Measurements from ENCODE around the gene DNM3. TPM values are rescaled to one million over a fixed set of nuclear protein-coding genes. Genes with fewer than 3 reads are reported as not detected.

The DNM3 gene
- total and polyA plus RNA-seq, 2 of the 8 experiments (the other 6 are each of a cell fraction or from before 2014, with no cell fraction given): 2.0 to 8.5 TPM

DNA sequence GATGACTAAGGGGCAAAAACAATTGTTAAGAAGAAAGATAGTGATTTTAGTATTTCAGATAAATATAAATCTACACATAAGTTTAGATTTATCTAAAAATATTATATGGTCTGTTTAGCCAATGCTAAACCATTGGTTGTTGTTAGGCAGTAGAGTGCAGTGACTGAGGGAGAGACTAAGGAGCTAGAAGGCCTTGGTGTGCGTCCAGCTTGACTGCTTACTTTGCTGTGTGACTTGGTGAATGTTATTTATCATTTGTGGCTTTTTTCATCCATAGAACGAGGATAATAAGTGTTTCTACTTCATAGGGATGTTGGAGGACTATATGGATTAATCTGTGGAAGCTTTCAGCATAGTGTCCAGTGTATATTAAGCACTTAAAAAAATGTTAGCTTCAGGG lies 314.5 kb downstream of the DNM3 start:
- Histone ChIP-seq H3K4me3 (ENCODE audit: extremely low read depth in 1 of 4, insufficient read depth in 2 of 4, low read depth in 3 of 4, low read length in 4 of 4) (no peak overlapping the region), H2AK5ac (ENCODE audit: low read depth, low read length) (no peak overlapping the region), H3K18ac (ENCODE audit: extremely low read depth, low read length) (no peak overlapping the region), H3K4me2 (ENCODE audit: insufficient read depth in 1 of 2, low read depth in 2 of 2, low read length in 2 of 2) (no peak overlapping the region), H3K14ac (ENCODE audit: insufficient read length) (no peak overlapping the region), H2BK15ac (ENCODE audit: low read length) (no peak overlapping the region), H3K23ac (ENCODE audit: insufficient read length) (no peak overlapping the region), H3K9me3 (ENCODE audit: insufficient read depth in 2 of 2, low read depth in 1 of 2, low read length in 1 of 2) (no peaks in the 10 kb centered on the region), H2BK120ac (replicated peaks; ENCODE audit: low read depth, low read length) (no peak overlapping the region), H4K91ac (replicated peaks; ENCODE audit: insufficient read length, low read length) (no peak overlapping the region), H4K5ac (ENCODE audit: insufficient read length, low read depth, low read length) (no peak overlapping the region), H3K27me3 (replicated peaks in 1 of 4; ENCODE audit: control insufficient read depth in 3 of 4, extremely low read depth in 1 of 4, insufficient read depth in 3 of 4, low read length in 3 of 4) (no peaks in the 10 kb centered on the region), H2BK20ac (ENCODE audit: low read length) (no peak overlapping the region), H3K9ac (replicated peaks in 1 of 4; ENCODE audit: extremely low read depth in 1 of 4, low read depth in 3 of 4, low read length in 3 of 4) (no peak overlapping the region), H3K27ac (ENCODE audit: low read depth, low read length) (no peak overlapping the region), H3K79me1 (ENCODE audit: low read depth, low read length) (no peaks in the 10 kb centered on the region), H3K79me2 (ENCODE audit: control insufficient read depth in 1 of 2, insufficient read depth in 2 of 2, low read length in 2 of 2) (no peaks in the 10 kb centered on the region), H2AFZ (ENCODE audit: low read length) (no peak overlapping the region), H3K56ac (replicated peaks; ENCODE audit: insufficient read length, low read depth, low read length) (no peak overlapping the region), H2BK12ac (ENCODE audit: low read depth, low read length) (no peak overlapping the region), H2BK5ac (ENCODE audit: low read depth, low read length) (no peak overlapping the region), H3K23me2 (ENCODE audit: low read depth, low read length) (peaks cover 2% of the 10 kb centered on the region; the same call in 1 of the 2 replicates), H3K4ac (replicated peaks; ENCODE audit: insufficient read length, low read depth, low read length) (no peak overlapping the region), H3K4me1 (replicated peaks in 1 of 4; ENCODE audit: control insufficient read depth in 3 of 4, insufficient read depth in 4 of 4, low read length in 3 of 4) (no peaks in the 10 kb centered on the region), H3K36me3 (ENCODE audit: control insufficient read depth in 2 of 4, insufficient read depth in 4 of 4, low read length in 3 of 4) (no peaks in the 10 kb centered on the region), H4K8ac (ENCODE audit: extremely low read depth, insufficient read depth, low read length) (no peak overlapping the region), H4K20me1 (replicated peaks in 1 of 2; ENCODE audit: control insufficient read depth in 1 of 2, insufficient read depth in 2 of 2, low read length in 2 of 2) (no peaks in the 10 kb centered on the region)
- no peak for DNase-seq (ENCODE audit: low read depth in 1 of 2, low spot score in 2 of 2)
- WGBS, 2 experiments (ENCODE audit: extremely low coverage in 1 of 2, insufficient coverage in 1 of 2, insufficient read length in 1 of 2, insufficient replicate concordance in 2 of 2, low coverage in 1 of 2, low lambda C conversion rate in 2 of 2, missing lambda C conversion rate in 1 of 2): 86% methylated on average over 2 of the region's 2 CpGs; no CpG with 5 or more reads in 1 of the 2 experiments
- ChIA-PET POLR2A (ENCODE audit: partially characterized antibody) (no interaction called here), CTCF (ENCODE audit: partially characterized antibody) (interaction anchor here (1.1 kb wide), 1 partner anchor 65 kb away, joined by 3 read pairs; no protein-coding TSS in a partner anchor)
- FAIRE-seq: no peak
- TF ChIP-seq SP1 (IDR thresholded peaks at IDR 0.05; ENCODE audit: low read depth, low read length) (no peak), RXRA (IDR thresholded peaks at IDR 0.05; ENCODE audit: insufficient read depth, low read depth, low read length) (no peak), POU5F1 (IDR thresholded peaks at IDR 0.05; ENCODE audit: low read depth, low read length) (no peak), EGR1 (IDR thresholded peaks at IDR 0.05; ENCODE audit: borderline replicate concordance, low read depth, low read length) (no peak), YY1 (IDR thresholded peaks at IDR 0.05; ENCODE audit: low read depth, low read length) (no peak), ZNF274 (IDR thresholded peaks at IDR 0.05; ENCODE audit: borderline replicate concordance, extremely low read depth, low read length) (no peak), BRCA1 (IDR thresholded peaks at IDR 0.05; ENCODE audit: low read depth, low read length) (no peak), SIX5 (IDR thresholded peaks at IDR 0.05; ENCODE audit: low read depth, low read length) (no peak), CHD1 (IDR thresholded peaks at IDR 0.05; ENCODE audit: low read depth, low read length) (no peak), POLR2AphosphoS5 (IDR thresholded peaks at IDR 0.05; ENCODE audit: low read depth, low read length) (no peak), ASH2L (IDR thresholded peaks at IDR 0.05; ENCODE audit: low read length) (no peak), NANOG (IDR thresholded peaks at IDR 0.05; ENCODE audit: insufficient read depth, low read depth, low read length, poor library complexity, severe bottlenecking) (no peak)
- TF ChIP-seq, protein P1, sequence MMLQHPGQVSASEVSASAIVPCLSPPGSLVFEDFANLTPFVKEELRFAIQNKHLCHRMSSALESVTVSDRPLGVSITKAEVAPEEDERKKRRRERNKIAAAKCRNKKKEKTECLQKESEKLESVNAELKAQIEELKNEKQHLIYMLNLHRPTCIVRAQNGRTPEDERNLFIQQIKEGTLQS (IDR thresholded peaks at IDR 0.05; ENCODE audit: insufficient read depth, low read depth, low read length): no peak
- TF ChIP-seq, protein P2, sequence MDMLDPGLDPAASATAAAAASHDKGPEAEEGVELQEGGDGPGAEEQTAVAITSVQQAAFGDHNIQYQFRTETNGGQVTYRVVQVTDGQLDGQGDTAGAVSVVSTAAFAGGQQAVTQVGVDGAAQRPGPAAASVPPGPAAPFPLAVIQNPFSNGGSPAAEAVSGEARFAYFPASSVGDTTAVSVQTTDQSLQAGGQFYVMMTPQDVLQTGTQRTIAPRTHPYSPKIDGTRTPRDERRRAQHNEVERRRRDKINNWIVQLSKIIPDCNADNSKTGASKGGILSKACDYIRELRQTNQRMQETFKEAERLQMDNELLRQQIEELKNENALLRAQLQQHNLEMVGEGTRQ (IDR thresholded peaks at IDR 0.05; ENCODE audit: low read length): no peak

All from H1 (cell line).